Mammary epithelial cell (primary cell): Measurements from ENCODE around the gene DENND11.

Experiments
- EZH2 ChIP-seq: IDR thresholded peaks from 2 replicates; pipeline ENCODE4 v1.6.1; 2012; ENCODE audit warnings: low read length, inconsistent platforms, borderline replicate concordance
- TF ChIP-seq, protein P1 (sequence below), 2 donors: IDR thresholded peaks in 1 of 2; conservative IDR thresholded peaks in 1 of 2; 2 replicates each; pipeline ENCODE4 v1.5.1; 2011 to 2012; ENCODE audit warnings: inconsistent platforms in 2 of 2, low read length in 2 of 2, mild to moderate bottlenecking in 2 of 2, control low read depth in 1 of 2, low read depth in 1 of 2; ENCODE audit not compliant: insufficient read depth in 1 of 2; ENCODE audit errors: extremely low read depth in 1 of 2

DNA sequence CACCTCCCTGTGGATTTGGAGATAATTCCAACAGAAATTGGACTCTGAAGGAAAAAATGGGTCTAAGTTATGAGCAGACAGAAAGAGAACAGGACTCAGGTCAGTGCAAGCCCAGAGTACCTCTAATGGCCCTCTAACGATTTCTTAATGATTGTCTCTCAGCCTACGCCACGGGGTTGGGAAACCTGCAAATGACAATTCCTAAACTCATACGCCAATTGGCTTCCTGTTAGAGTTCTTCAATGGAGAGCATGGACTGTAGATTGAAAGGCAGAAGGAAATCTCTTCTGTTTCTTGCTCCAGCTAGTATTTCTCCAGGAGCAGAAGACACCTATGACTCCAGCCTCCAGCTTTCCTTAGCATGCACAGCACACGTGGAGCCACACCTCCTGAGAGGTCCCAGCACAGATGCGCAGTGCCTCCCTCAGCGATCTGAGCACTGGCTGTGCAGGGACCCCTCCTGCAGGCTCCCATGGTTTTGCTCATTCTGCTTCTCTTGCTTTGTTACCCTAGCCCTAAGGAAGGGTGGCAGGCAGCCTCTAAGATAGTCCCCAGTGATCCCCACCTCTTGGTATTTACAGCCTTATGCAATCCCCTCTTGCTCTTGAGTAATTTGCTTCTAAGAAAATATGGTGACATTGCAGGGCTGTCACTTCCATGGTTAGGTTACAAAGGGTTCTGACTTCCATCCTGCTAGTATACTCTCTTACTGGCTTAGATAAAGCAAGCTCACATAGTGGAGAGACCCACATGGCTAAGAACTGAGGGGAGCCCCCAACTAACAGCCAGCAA is 30.1 kb downstream of the DENND11 start:
- TF ChIP-seq, protein P1, sequence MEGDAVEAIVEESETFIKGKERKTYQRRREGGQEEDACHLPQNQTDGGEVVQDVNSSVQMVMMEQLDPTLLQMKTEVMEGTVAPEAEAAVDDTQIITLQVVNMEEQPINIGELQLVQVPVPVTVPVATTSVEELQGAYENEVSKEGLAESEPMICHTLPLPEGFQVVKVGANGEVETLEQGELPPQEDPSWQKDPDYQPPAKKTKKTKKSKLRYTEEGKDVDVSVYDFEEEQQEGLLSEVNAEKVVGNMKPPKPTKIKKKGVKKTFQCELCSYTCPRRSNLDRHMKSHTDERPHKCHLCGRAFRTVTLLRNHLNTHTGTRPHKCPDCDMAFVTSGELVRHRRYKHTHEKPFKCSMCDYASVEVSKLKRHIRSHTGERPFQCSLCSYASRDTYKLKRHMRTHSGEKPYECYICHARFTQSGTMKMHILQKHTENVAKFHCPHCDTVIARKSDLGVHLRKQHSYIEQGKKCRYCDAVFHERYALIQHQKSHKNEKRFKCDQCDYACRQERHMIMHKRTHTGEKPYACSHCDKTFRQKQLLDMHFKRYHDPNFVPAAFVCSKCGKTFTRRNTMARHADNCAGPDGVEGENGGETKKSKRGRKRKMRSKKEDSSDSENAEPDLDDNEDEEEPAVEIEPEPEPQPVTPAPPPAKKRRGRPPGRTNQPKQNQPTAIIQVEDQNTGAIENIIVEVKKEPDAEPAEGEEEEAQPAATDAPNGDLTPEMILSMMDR (conservative IDR thresholded peaks at IDR 0.05 in 1 of 2, IDR thresholded peaks at IDR 0.05 in 1 of 2; ENCODE audit: extremely low read depth in 1 of 2, insufficient read depth in 1 of 2, low read depth in 1 of 2, low read length in 2 of 2) = no peak
- no peak for TF ChIP-seq EZH2
